GM13977 (cell line): ENCODE results near the gene VEPH1.

Experiments used
- DNase-seq: peaks from one replicate; pipeline ENCODE4 v3.0.0; 2012; ENCODE audit warnings: low spot score
- CTCF ChIP-seq: IDR thresholded peaks from 2 replicates; pipeline ENCODE4 v1.5.1; 2012; ENCODE audit warnings: mild to moderate bottlenecking, control low read depth; ENCODE audit not compliant: insufficient read depth; ENCODE audit errors: extremely low read depth, missing control alignments
- in situ Hi-C: fragments of 300-500 bp; cut with MboI; formaldehyde crosslinking; loops from one replicate; pipeline ENCODE4 v1.12.0; 2022; ENCODE audit warnings: low sequenced_read_pairs, low pct_unique_long_range_greater_than_20kb, mixed read lengths, inconsistent platforms; ENCODE audit not compliant: unreplicated experiment

Gene VEPH1

GRCh38 chr3:157379525-157380140, 123.6 kb downstream of the VEPH1 start:
- no peak for TF ChIP-seq CTCF
- in situ Hi-C loops = no loop called here
- no peak for DNase-seq

- no peak for DNase-seq
- in situ Hi-C loops = no loop called here
- TF ChIP-seq CTCF = no peak
Measured at GRCh38 chr3:157376603-157377300, 126.5 kb downstream of the VEPH1 start.

- no peak for TF ChIP-seq CTCF
- in situ Hi-C loops = no loop called here
Measured at GRCh38 chr3:157375342-157375986, 127.8 kb downstream of the VEPH1 start.

GRCh38 chr3:157374933-157375332, 128.3 kb downstream of the VEPH1 start:
- DNase-seq = no peak
- no peak for TF ChIP-seq CTCF
- in situ Hi-C loops = no loop called here

More at GRCh38 chr3:157375342-157375986, 127.8 kb downstream of the VEPH1 start:
- no peak for DNase-seq

GRCh38 chr3:157373783-157374182, 129.4 kb downstream of the VEPH1 start:
- in situ Hi-C loops = no loop called here
- DNase-seq = no peak
- no peak for TF ChIP-seq CTCF

GRCh38 chr3:157370867-157371266, 132.3 kb downstream of the VEPH1 start:
- in situ Hi-C loops = no loop called here
- no peak for DNase-seq
- TF ChIP-seq CTCF = no peak
